ES-I3 (cell line): Measurements from ENCODE around the gene RB1.

Experiments used
- H3K36me3 ChIP-seq: 2 replicates; pipeline ENCODE4 v1.6.1; 2013; ENCODE audit warnings: mild to moderate bottlenecking, low read length, control low read depth, moderate library complexity; ENCODE audit not compliant: insufficient read depth
- H3K4me1 ChIP-seq: 2 replicates; pipeline ENCODE4 v1.6.1; 2013; ENCODE audit warnings: mild to moderate bottlenecking, control low read depth, low read length; ENCODE audit not compliant: insufficient read depth
- H3K9ac ChIP-seq: 2 replicates; pipeline ENCODE4 v1.6.1; 2013; ENCODE audit warnings: low read depth, mild to moderate bottlenecking, low read length, moderate library complexity
- H3K9me3 ChIP-seq: 2 replicates; pipeline ENCODE4 v1.6.1; 2013; ENCODE audit warnings: mild to moderate bottlenecking, low read length, moderate library complexity; ENCODE audit not compliant: control insufficient read depth, insufficient read depth

RB1 gene

GRCh38 chr13:48275507-48275906, 28.0 kb upstream of the RB1 start:
- Histone ChIP-seq H3K9ac (no peak overlapping the region), H3K4me1 (no peaks in the 10 kb centered on the region), H3K36me3 (no peaks in the 10 kb centered on the region), H3K9me3 (no peaks in the 10 kb centered on the region)

DNA sequence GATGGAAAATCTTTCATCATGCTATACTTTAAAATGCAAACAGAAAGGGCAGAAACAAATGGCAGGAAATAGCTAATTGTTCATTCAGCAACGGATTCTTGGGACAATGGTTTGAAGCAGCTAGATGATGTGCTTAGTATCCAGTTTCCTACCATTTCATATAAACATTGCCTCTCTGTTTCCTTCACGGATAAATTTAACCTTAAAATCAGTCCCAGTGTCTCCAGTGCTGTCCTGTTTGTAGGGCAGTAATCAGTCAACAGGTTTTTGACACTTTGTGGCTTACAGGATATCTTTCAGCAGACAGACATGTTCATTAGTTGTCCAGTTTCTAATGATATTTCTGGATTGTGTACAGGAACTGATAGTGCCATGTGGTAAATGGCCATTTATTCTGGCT, 24.7 kb upstream of the RB1 start:
- Histone ChIP-seq H3K9ac (no peak overlapping the region), H3K4me1 (no peaks in the 10 kb centered on the region), H3K36me3 (no peaks in the 10 kb centered on the region), H3K9me3 (no peaks in the 10 kb centered on the region)

DNA sequence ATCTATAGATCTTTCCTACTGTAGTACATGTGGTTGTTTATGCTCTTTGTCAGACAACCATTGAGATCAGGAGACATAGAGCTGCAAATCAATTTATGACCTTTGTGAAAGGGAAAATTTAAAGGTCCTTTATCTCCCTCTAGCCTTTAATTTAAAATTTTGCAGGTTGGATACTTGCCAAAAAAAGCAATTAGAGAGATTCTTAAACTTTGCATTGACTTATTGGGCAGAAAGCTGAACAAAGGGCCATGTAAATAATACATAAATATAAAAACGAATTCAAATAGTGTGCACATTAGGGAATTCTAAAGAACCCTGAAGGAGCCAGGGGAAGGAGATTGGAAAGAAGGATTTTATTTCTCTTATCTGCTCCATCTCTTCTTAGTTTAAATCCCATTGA, 22.0 kb upstream of the RB1 start:
- H3K36me3 ChIP-seq, result no peaks in the 10 kb centered on the region
- no peaks in the 10 kb centered on the region for H3K9me3 ChIP-seq
- no peak overlapping the region for H3K9ac ChIP-seq
- no peaks in the 10 kb centered on the region for H3K4me1 ChIP-seq

DNA sequence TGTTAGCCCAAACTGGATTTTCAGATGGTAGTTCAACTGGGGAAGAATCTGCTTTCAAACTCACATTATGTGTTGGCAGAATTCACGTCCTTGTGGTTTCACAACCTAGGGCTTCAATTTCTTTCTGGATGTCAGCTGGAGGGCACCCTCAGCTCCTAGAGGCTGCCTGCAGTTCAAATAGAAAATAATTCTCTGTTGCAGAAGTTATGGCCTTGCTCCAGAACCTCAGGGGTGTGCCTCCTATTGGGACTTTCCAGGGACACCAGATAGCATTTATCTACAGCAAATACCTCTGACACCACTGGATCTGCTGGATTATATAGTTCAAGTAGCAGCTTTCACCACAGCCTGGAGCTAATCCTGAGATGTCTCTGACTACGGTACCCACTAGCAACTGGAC, 11.8 kb upstream of the RB1 start:
- H3K4me1 ChIP-seq, result no peaks in the 10 kb centered on the region
- H3K9me3 ChIP-seq, result no peaks in the 10 kb centered on the region
- H3K9ac ChIP-seq, result no peak overlapping the region
- H3K36me3 ChIP-seq, result no peaks in the 10 kb centered on the region

DNA sequence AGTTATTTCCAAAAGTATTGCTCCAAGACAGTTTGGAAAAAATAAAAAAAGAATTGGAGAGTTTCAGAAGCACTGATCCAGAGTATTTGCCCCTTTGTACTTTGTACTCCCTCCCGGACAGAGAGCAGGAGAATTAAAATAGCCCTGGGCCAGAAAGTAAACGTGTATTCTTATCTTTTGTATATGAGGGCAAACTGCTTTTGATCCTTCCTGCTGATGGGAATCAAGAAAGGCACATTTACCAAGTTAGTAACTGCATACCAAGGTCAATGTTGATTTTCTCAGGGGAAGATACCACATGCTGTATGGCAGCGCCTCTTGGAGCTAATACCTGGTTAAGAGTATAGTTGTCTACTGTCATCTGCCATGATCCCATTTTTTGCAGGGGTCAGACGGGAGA, 10.9 kb upstream of the RB1 start:
- Histone ChIP-seq H3K4me1 (no peaks in the 10 kb centered on the region), H3K9me3 (no peaks in the 10 kb centered on the region), H3K36me3 (no peaks in the 10 kb centered on the region), H3K9ac (no peak overlapping the region)

DNA sequence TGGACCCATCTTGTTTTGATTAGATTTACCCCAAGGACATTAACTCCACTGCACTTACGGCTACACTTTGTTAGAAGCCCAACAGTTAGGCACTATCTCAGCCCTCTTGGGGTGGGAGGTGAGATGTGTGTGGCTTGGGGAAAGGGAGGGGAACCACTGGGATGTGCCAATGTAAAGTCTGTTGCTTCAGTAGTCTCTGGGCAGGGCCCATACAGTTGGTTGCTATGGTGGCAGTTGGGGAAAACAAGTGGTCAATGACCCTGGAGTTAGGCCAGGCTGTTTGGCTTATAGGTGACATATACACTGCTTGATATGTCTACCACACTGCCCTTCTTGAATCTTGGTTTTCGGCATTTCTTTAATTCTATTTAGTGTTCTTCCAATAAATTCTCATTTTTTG, 8.9 kb upstream of the RB1 start:
- no peaks in the 10 kb centered on the region for H3K9me3 ChIP-seq
- H3K9ac ChIP-seq, result no peak overlapping the region
- H3K36me3 ChIP-seq, result no peaks in the 10 kb centered on the region
- H3K4me1 ChIP-seq, result no peaks in the 10 kb centered on the region

DNA sequence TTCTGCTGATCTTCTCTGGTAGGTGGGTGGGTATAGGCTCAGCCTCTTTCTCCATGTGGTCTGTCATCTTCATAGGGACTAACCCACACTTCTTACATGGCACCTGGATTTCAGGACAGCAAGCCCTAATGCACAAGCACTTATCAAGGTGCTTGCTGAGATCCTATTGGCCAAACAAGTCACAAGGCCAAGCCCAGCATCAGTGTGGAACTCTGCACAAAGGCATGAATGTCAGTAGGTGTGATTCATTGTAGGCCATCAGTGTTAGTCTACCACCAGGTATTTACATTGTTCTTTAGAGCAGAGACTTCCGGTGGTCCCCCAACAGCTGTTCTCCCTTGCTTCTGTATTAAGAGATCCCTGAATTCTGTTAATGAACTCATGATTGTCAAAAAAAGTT, 8.3 kb upstream of the RB1 start:
- Histone ChIP-seq H3K36me3 (no peaks in the 10 kb centered on the region), H3K9ac (no peak overlapping the region), H3K4me1 (no peaks in the 10 kb centered on the region), H3K9me3 (no peaks in the 10 kb centered on the region)

- H3K9ac ChIP-seq, result no peak overlapping the region
- no peaks in the 10 kb centered on the region for H3K9me3 ChIP-seq
- H3K36me3 ChIP-seq, result no peaks in the 10 kb centered on the region
- no peaks in the 10 kb centered on the region for H3K4me1 ChIP-seq
These were observed 7.0 kb upstream of the RB1 start for GRCh38 chr13:48296528-48296927.

GRCh38 chr13:48297131-48297786, 6.3 kb upstream of the RB1 start:
- Histone ChIP-seq H3K9me3 (no peaks in the 10 kb centered on the region), H3K9ac (no peak overlapping the region), H3K4me1 (no peaks in the 10 kb centered on the region), H3K36me3 (no peaks in the 10 kb centered on the region)

DNA sequence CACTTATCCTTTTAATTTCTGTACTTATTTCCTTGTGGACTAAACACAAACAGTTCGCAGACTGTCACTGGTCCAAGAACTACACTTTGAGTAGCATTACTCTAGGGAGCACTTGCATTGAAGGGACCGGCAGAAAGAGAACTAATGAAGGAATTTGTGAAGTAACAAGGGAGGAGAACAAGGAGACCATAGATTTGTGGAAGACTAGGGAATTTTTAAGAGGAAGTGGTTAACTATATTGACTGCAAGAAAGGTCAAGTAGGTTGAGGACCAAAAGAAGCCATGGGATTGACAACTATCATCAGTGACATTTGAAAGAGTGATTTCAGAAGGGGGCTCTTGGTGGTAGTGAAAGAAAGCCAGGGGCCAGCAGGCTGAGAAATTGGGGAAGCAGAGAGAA, 4.0 kb upstream of the RB1 start:
- Histone ChIP-seq H3K36me3 (no peaks in the 10 kb centered on the region), H3K9ac (no peak overlapping the region), H3K4me1 (no peaks in the 10 kb centered on the region), H3K9me3 (no peaks in the 10 kb centered on the region)

- H3K4me1 ChIP-seq, result peaks cover 5% of the 10 kb centered on the region; the same call in 1 of the 2 replicates
These were observed 636 bp upstream of the RB1 start for GRCh38 chr13:48302871-48303358.

GRCh38 chr13:48304143-48304876, 759 bp downstream of the RB1 start:
- H3K4me1 ChIP-seq, result peaks cover 5% of the 10 kb centered on the region; the same call in 1 of the 2 replicates
- H3K9me3 ChIP-seq, result no peaks in the 10 kb centered on the region
- no peaks in the 10 kb centered on the region for H3K36me3 ChIP-seq
- H3K9ac ChIP-seq, result peak overlapping the region; percentile 82

More at GRCh38 chr13:48302871-48303358, 636 bp upstream of the RB1 start:
- Histone ChIP-seq H3K36me3 (no peaks in the 10 kb centered on the region), H3K9ac (peak overlapping the region; percentile 82), H3K9me3 (no peaks in the 10 kb centered on the region)

DNA sequence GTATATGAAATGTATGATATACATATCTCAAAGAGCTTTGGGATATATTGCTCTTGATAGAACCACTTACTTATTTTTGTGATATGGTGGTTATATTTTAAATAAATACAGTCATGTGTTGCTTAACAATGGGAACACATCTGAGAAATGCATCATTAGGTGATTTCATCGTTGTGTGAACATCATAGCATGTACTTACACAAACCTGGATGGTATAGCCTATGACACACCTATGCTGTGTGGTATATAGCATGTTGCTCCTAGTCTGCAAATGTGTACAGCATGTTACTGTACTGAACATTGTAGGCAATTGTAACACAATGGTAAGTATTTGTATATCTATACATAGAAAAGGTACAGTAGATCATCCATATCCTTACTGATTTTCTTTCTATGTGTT, 7.7 kb downstream of the RB1 start:
- Histone ChIP-seq H3K9ac (no peak overlapping the region), H3K4me1 (no peaks in the 10 kb centered on the region), H3K9me3 (no peaks in the 10 kb centered on the region), H3K36me3 (no peaks in the 10 kb centered on the region)

DNA sequence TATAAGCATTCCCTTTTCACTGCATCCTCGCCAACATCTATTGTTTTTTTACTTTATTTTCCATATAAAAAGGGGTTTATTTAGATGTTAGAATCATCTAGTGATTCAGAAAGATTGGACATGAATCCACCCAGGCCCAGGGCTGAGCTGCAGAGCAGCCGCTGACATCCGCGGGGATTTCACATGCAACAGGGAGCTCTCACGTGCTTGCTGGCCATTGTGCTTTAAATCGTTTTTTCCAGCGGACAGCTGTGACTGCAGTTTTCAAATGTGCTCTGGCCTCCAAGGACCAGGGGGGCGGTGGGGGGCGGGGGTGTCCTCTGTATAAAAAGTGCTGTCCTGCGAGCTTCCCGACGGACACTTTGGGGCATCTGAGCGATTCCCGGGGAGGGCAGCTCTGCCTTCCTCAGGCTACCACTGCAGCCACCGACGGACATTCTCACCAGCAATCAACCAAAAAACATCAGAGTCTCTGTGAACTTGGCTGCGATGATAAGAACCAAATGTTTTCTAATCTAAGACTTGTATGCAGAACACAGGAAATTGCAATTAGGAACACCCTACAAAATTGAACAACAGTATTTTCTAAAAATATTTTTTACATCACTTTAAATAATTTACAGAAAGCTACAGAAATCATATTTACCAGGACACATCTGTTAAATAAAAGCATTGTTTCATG, 12.6 kb downstream of the RB1 start:
- no peak overlapping the region for H3K9ac ChIP-seq
- no peaks in the 10 kb centered on the region for H3K9me3 ChIP-seq
- H3K36me3 ChIP-seq, result no peaks in the 10 kb centered on the region
- no peaks in the 10 kb centered on the region for H3K4me1 ChIP-seq
